Tongue (tissue), 2 donors: ENCODE data around the gene EARS2. TPM values are rescaled to one million over a fixed set of nuclear protein-coding genes. Genes with fewer than 3 reads are reported as not detected.

Experiments used
- DNase-seq: peaks from one replicate; pipeline ENCODE4 v3.0.0-alpha.2; 2015
- total RNA-seq: library from RNA; depleted of rRNA; stranded (reverse); fragments of >200 nt; gene quantifications from one replicate; pipeline ENCODE4 v1.2.3, GENCODE V29; 2014

EARS2 gene
- total RNA-seq, 1 donor from 2014 or later, result 31.3 TPM

DNA sequence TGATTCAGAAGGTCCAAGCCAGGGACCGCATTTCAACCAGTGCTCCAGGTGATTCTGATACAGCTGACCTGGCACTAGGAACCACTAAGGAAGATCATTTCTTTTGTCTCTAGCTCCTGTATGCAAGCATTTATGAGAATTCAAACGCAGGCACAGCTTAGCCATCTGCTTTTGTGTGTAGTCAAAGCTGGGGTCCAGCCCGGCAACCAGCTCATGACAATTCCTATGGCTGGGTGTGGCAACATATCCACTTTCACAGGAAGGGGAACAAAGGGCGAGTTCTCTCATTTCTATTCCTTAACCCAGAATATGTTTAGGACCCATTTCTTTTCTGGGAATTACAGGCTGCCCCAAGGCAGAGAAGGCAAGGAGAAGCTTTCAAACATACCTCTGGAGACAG, 76.9 kb downstream of the EARS2 start:
- no peak for DNase-seq

DNA sequence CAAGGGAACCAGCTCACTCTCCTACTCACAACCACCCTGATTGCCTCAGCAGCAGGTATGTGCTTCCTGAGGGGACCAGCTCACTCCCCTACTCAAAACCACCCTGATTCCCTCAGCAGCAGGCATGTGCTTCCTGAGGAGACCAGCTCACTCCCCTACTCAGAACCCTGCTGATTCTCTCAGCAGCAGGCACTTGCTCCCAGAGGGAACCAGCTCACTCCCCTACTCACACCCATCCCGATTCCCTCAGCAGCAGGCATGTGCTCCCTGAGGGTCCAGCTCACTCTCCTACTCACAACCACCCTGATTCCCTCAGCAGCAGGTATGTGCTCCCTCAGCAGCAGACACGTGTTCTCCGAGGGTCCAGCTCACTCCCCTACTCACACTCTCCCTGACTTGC, 78.0 kb downstream of the EARS2 start:
- no peak for DNase-seq

DNA sequence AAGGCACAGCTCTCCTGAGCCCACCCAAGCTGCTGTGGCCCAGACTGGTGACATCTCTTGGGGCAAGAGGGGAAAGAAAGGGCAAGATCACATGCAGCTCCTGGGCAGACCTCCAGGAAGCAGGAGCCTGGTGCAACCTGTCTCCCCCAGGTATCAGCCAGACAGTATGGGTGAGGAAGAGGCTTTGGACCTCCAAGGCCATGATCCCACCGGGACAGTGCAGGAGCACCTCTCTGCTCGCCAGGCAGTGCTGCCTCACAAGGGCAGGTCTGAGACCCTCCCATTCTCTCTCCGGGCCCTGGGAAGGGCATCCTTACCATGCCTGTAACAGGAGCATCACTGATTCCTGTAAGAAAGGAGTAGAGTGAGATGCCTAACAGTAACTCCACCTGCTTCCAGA, 78.6 kb downstream of the EARS2 start:
- no peak for DNase-seq

DNA sequence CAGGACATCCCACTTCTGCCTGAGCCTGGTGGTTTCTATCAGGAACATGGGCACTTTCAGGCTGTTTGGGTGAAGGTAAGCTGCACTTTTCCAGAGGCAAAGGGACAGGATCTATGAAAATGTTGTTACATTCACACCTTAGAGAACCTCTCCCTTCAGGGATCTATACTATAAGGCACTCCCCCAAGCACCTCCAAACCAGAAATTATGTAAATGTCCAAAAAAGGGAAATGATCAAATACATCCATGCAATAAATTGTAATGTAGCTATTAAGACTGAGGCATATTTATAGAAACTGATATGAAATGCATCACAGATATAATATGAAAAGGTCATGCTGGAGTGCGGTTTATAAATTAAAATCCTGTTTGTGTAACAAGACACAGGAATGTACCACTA, 80.9 kb downstream of the EARS2 start:
- no peak for DNase-seq

Other genes with a start within 250 kb of the EARS2 start
- gene COG7, start 104.2 kb downstream of the EARS2 start, total RNA-seq, result 18.1 TPM
- 67.6 TPM for gene GGA2, start 46.9 kb downstream of the EARS2 start, total RNA-seq
- 145 TPM for gene UBFD1, start 377 bp upstream of the EARS2 start, total RNA-seq
- 106 TPM for gene NDUFAB1, start 39.0 kb upstream of the EARS2 start, total RNA-seq
- gene PALB2, start 84.0 kb upstream of the EARS2 start, total RNA-seq, result 8.4 TPM
- gene DCTN5, start 84.1 kb upstream of the EARS2 start, total RNA-seq, result 57.6 TPM
- gene PLK1, start 121.5 kb upstream of the EARS2 start, total RNA-seq, result 4.6 TPM
- not detected for gene ERN2, start 155.9 kb upstream of the EARS2 start, total RNA-seq
- gene CHP2, start 197.7 kb upstream of the EARS2 start, total RNA-seq, result 0.62 TPM